Panc1 (cell line): ENCODE data around the gene RING1. TPM values are rescaled to one million over a fixed set of nuclear protein-coding genes. Genes with fewer than 3 reads are reported as not detected.

Experiments used
- ATAC-seq: fragments of 200-7000 bp; cut with Tn5 transposase; 2 replicates; pipeline ENCODE4 v1.9.1; 2020; ENCODE audit warnings: mild to moderate bottlenecking, moderate library complexity
- BruUV-seq: library from RNA; stranded (reverse); fragments of 400-500 nt; replicated peaks from 2 replicates; lab custom pipeline; 2021; lab: Mats Ljungman, UMichigan
- CTCF ChIA-PET: fragments of 300-600 bp; sonication (Branson Sonifier 250); formaldehyde crosslinking; loops from one replicate; lab custom pipeline; 2022; ENCODE audit warnings: antibody characterized with exemption; lab: Charles Lee
- POLR2A ChIA-PET: fragments of 300-600 bp; sonication (Branson Sonifier 250); formaldehyde crosslinking; loops from one replicate; lab custom pipeline; 2022; ENCODE audit warnings: antibody characterized with exemption; lab: Charles Lee
- DNase-seq: peaks from one replicate; pipeline ENCODE4 v3.0.0-alpha.2; 2010; ENCODE audit warnings: low read depth, low spot score
- H3K27ac ChIP-seq: 2 replicates; pipeline ENCODE4 v1.5.1; 2011; ENCODE audit warnings: mild to moderate bottlenecking, low read length, inconsistent platforms
- H3K27me3 ChIP-seq: fragments of 200-500 bp; sonication (Bioruptor generic); 2 replicates; pipeline ENCODE4 v1.6.0; 2014; ENCODE audit warnings: low read length, inconsistent platforms; ENCODE audit not compliant: control insufficient read depth, insufficient read depth
- H3K36me3 ChIP-seq: fragments of 200-500 bp; sonication (Bioruptor generic); 2 replicates; pipeline ENCODE4 v1.5.1; 2014; ENCODE audit warnings: inconsistent platforms, mild to moderate bottlenecking, low read length, moderate library complexity; ENCODE audit not compliant: control insufficient read depth, insufficient read depth
- H3K4me1 ChIP-seq: 2 replicates; pipeline ENCODE4 v1.5.1; 2011; ENCODE audit warnings: inconsistent platforms, mild to moderate bottlenecking, low read length, moderate library complexity; ENCODE audit not compliant: control insufficient read depth, insufficient read depth
- H3K4me3 ChIP-seq, 2 experiments: 2 replicates each; pipeline ENCODE4 v1.5.1; 2011 to 2012; ENCODE audit warnings: low read depth in 2 of 2, low read length in 2 of 2, mild to moderate bottlenecking in 2 of 2, inconsistent platforms in 1 of 2, moderate library complexity in 1 of 2
- H3K9me3 ChIP-seq: fragments of 200-500 bp; sonication (Bioruptor generic); 2 replicates; pipeline ENCODE4 v1.5.1; 2014; ENCODE audit warnings: low read depth, mild to moderate bottlenecking, inconsistent platforms, low read length, moderate library complexity; ENCODE audit not compliant: control insufficient read depth, insufficient read depth
- POLR2AphosphoS5 ChIP-seq: IDR thresholded peaks from 2 replicates; pipeline ENCODE4 v1.6.1; 2012; ENCODE audit warnings: mild to moderate bottlenecking, low read depth, low read length, moderate library complexity
- SIN3A ChIP-seq: IDR thresholded peaks from 2 replicates; pipeline ENCODE4 v1.6.1; 2012; ENCODE audit warnings: low read depth, mild to moderate bottlenecking, low read length, moderate library complexity, borderline replicate concordance; ENCODE audit not compliant: insufficient read depth
- TCF7L2 ChIP-seq: IDR thresholded peaks from 2 replicates; pipeline ENCODE4 v1.6.1; 2011; ENCODE audit warnings: mild to moderate bottlenecking, low read depth, low read length, inconsistent platforms
- in situ Hi-C: cut with HindIII; loops from 2 replicates; pipeline ENCODE4 v1.10.0; 2016; ENCODE audit warnings: low sequenced_read_pairs, low pct_unique_long_range_greater_than_20kb
- intact Hi-C: fragments of 100-400 bp; cut with micrococcal nuclease; formaldehyde crosslinking; loops from one replicate; pipeline ENCODE4 v1.10.0; 2022; ENCODE audit not compliant: unreplicated experiment
- total RNA-seq: library from RNA; stranded (reverse); gene quantifications from one replicate; pipeline ENCODE4 v1.2.1, GENCODE V29; 2021; ENCODE audit not compliant: unreplicated experiment
- TF ChIP-seq, protein P1 (sequence below), 2 experiments: IDR thresholded peaks; 2 replicates each; pipeline ENCODE4 v1.6.1; 2011 to 2012; ENCODE audit warnings: low read depth in 2 of 2, control low read depth in 1 of 2, low read length in 1 of 2, mild to moderate bottlenecking in 1 of 2, moderate library complexity in 1 of 2; ENCODE audit not compliant: insufficient read depth in 1 of 2
- TF ChIP-seq, protein P2 (sequence below): fragments of 450-650 bp; IDR thresholded peaks from 2 replicates; pipeline ENCODE4 v1.5.1; 2017; ENCODE audit warnings: mild to moderate bottlenecking

RING1 gene
- total RNA-seq, 1 experiment from 2014 or later = 33.7 TPM

DNA sequence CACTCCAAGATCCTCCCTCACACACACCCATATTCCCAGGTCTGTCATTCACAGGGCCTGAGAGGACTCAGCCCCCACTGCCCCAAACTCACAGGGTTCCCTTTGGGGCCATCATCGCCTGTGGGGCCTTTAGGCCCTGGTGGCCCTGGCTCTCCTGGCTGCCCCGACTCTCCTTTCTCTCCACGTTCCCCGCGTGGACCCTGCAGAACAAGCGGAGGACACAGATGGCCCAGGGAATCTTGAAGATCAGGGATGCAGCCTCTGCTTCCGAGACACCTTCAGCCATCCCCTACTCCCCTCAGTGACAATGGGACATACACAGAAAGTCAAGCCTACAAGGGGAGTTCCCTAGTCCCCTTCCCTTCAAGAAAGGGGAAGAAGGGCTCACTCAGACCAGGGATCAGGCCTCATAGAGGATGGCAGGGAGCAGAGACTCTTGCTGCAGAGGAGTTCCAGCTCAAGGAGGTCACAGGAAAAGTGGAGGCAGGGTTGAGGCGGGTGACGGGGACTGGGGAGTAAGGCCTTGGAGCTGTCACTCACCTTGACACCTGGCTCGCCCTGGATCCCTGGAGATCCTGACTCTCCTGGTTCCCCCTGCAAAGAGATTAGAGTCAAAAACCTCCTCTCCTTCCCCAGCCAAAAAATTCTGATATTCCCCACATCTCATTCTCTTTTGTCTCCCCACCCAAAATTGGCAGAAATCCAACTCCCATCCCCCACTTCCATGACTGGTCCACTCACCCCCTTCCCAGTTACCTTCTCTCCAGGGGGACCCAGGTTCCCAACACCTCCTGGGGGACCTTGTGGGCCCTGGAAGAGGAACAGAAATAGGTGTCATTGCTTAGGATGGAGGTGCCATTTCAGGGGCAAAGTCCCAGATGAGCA lies 38.8 kb upstream of the RING1 start:
- H3K4me3 ChIP-seq = no peak overlapping the region
- H3K36me3 ChIP-seq = no peaks in the 10 kb centered on the region
- in situ Hi-C loops (no loop called here), intact Hi-C loops (loop anchor here (10.0 kb wide), 2 partner anchors 45 to 155 kb away; no protein-coding TSS in a partner anchor)
- no TSS peak for BruUV-seq
- DNase-seq (no peak), ATAC-seq (no peak)
- H3K27me3 ChIP-seq = no peaks in the 10 kb centered on the region
- no peak overlapping the region for H3K27ac ChIP-seq
- CTCF ChIA-PET = no interaction called here
- TF ChIP-seq POLR2AphosphoS5 (no peak), SIN3A (no peak), TCF7L2 (no peak)
- TF ChIP-seq, protein P1, sequence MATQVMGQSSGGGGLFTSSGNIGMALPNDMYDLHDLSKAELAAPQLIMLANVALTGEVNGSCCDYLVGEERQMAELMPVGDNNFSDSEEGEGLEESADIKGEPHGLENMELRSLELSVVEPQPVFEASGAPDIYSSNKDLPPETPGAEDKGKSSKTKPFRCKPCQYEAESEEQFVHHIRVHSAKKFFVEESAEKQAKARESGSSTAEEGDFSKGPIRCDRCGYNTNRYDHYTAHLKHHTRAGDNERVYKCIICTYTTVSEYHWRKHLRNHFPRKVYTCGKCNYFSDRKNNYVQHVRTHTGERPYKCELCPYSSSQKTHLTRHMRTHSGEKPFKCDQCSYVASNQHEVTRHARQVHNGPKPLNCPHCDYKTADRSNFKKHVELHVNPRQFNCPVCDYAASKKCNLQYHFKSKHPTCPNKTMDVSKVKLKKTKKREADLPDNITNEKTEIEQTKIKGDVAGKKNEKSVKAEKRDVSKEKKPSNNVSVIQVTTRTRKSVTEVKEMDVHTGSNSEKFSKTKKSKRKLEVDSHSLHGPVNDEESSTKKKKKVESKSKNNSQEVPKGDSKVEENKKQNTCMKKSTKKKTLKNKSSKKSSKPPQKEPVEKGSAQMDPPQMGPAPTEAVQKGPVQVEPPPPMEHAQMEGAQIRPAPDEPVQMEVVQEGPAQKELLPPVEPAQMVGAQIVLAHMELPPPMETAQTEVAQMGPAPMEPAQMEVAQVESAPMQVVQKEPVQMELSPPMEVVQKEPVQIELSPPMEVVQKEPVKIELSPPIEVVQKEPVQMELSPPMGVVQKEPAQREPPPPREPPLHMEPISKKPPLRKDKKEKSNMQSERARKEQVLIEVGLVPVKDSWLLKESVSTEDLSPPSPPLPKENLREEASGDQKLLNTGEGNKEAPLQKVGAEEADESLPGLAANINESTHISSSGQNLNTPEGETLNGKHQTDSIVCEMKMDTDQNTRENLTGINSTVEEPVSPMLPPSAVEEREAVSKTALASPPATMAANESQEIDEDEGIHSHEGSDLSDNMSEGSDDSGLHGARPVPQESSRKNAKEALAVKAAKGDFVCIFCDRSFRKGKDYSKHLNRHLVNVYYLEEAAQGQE (IDR thresholded peaks at IDR 0.05; ENCODE audit: insufficient read depth in 1 of 2, low read depth in 2 of 2, low read length in 1 of 2) = no peak
- TF ChIP-seq, protein P2, sequence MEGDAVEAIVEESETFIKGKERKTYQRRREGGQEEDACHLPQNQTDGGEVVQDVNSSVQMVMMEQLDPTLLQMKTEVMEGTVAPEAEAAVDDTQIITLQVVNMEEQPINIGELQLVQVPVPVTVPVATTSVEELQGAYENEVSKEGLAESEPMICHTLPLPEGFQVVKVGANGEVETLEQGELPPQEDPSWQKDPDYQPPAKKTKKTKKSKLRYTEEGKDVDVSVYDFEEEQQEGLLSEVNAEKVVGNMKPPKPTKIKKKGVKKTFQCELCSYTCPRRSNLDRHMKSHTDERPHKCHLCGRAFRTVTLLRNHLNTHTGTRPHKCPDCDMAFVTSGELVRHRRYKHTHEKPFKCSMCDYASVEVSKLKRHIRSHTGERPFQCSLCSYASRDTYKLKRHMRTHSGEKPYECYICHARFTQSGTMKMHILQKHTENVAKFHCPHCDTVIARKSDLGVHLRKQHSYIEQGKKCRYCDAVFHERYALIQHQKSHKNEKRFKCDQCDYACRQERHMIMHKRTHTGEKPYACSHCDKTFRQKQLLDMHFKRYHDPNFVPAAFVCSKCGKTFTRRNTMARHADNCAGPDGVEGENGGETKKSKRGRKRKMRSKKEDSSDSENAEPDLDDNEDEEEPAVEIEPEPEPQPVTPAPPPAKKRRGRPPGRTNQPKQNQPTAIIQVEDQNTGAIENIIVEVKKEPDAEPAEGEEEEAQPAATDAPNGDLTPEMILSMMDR = no peak
- POLR2A ChIA-PET = no interaction called here
- H3K4me1 ChIP-seq = peaks cover 6% of the 10 kb centered on the region
- no peaks in the 10 kb centered on the region for H3K9me3 ChIP-seq

DNA sequence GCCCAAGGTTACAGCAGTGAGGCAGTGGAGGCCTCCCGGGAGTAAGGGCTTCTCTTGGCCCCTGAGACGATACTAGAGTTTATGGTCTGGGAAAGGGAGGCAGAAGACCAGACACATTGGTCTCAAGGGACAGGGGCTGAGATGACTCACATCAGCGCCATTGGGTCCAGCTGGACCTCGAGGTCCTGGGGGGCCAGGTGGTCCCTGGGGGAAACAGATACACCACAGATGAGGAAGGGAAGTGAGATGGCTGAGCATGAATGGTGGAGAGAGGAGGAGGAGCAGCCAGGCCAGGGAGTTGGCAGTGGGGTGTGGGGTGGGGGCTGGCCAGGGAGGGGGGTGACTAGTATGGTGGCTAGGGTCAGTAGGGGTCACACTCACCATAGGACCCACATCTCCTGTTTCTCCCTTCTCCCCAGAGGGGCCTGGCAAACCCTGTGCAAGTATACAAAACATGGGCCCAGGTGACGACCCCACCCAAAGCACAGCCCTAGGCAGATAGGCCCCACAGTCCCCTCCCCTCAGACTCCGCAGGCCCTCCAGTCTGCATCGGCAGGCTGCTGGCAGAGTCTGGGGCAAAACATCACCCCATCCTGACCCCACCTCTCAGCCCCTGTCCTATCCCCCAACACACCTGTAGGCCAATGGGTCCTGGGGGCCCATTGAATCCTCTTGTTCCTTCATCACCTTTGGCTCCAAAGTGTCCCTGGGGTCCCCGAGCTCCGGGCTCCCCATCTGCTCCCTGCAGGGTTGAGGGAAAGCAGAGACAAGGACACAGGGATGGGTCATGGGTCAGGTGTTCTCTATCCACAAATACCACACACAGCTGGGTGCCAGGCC lies 37.9 kb upstream of the RING1 start:
- in situ Hi-C loops (no loop called here), intact Hi-C loops (loop anchor here (10.0 kb wide), 2 partner anchors 46 to 156 kb away; no protein-coding TSS in a partner anchor)
- Histone ChIP-seq H3K36me3 (no peaks in the 10 kb centered on the region), H3K27ac (no peak overlapping the region), H3K4me3 (no peak overlapping the region), H3K4me1 (peaks cover 6% of the 10 kb centered on the region), H3K9me3 (no peaks in the 10 kb centered on the region), H3K27me3 (no peaks in the 10 kb centered on the region)
- ChIA-PET CTCF (no interaction called here), POLR2A (no interaction called here)
- DNase-seq (no peak), ATAC-seq (no peak)
- TF ChIP-seq, protein P1 (IDR thresholded peaks at IDR 0.05; ENCODE audit: insufficient read depth in 1 of 2, low read depth in 2 of 2, low read length in 1 of 2) = no peak
- TF ChIP-seq SIN3A = no peak
- TF ChIP-seq, protein P2 = no peak
- no peak for TF ChIP-seq POLR2AphosphoS5
- TF ChIP-seq TCF7L2 = no peak
- BruUV-seq = no TSS peak
